ENCODE data around the gene WIPF1.

DNA sequence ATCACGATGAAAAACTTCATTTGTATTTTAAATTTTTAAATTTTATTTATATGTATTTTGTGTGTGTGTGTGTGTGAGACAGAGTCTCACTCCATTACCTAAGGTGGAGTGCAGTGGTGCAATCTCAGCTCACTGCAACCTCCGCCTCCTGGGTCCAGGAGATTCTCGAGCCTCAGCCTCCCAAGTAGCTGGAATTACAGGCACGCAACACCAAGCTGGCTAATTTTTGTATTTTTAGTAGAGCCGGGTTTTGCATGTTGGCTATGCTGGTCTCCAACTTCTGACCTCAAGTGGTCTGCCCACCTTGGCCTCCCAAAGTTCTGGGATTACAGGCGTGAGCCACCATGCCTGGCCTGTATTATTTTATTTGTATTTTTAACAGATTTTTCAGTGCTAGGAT lies 45.8 kb upstream of the WIPF1 start:
- TF ChIP-seq, protein P1, sequence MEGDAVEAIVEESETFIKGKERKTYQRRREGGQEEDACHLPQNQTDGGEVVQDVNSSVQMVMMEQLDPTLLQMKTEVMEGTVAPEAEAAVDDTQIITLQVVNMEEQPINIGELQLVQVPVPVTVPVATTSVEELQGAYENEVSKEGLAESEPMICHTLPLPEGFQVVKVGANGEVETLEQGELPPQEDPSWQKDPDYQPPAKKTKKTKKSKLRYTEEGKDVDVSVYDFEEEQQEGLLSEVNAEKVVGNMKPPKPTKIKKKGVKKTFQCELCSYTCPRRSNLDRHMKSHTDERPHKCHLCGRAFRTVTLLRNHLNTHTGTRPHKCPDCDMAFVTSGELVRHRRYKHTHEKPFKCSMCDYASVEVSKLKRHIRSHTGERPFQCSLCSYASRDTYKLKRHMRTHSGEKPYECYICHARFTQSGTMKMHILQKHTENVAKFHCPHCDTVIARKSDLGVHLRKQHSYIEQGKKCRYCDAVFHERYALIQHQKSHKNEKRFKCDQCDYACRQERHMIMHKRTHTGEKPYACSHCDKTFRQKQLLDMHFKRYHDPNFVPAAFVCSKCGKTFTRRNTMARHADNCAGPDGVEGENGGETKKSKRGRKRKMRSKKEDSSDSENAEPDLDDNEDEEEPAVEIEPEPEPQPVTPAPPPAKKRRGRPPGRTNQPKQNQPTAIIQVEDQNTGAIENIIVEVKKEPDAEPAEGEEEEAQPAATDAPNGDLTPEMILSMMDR (IDR thresholded peaks at IDR 0.05 in 8 of 11, conservative IDR thresholded peaks at IDR 0.05 in 3 of 11) = no peak
- TF ChIP-seq POLR2AphosphoS5 (IDR thresholded peaks at IDR 0.05) = no peak
